NB4 (cell line): ENCODE data around the gene CAB39L.

Source experiments
- MYC ChIP-seq: IDR thresholded peaks from 2 replicates; pipeline ENCODE4 v1.6.1; 2011; ENCODE audit warnings: low read depth, low read length
- POLR2A ChIP-seq: IDR thresholded peaks from 2 replicates; pipeline ENCODE4 v1.6.1; 2011; ENCODE audit warnings: mild to moderate bottlenecking; ENCODE audit not compliant: insufficient read length; ENCODE audit errors: extremely low read depth
- TF ChIP-seq, protein P1 (sequence below): IDR thresholded peaks from one replicate; pipeline ENCODE4 v1.5.1; 2012; ENCODE audit warnings: low read depth, low read length
- TF ChIP-seq, protein P2 (sequence below): IDR thresholded peaks from 2 replicates; pipeline ENCODE4 v1.6.1; 2011; ENCODE audit warnings: low read depth, low read length

DNA sequence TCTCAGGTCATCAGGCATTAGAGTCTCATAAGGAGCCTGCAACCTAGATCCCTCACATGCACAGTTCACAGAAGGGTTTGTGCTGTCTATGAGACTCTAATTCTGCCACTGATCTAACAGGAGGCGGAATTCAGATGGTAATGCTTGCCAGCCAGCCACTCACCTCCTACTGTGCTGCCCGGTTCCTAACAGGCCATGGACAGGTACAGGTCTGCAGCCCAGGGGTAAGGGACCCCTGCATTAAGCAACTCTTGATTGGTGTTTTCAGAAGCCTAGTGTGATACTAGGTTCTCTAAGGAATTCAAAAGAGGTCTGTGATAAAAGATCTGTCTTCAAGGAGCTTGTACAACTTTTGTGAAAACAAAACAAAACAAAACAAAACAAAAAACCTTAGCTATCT lies 31.1 kb downstream of the CAB39L start:
- TF ChIP-seq POLR2A (no peak), MYC (no peak)
- TF ChIP-seq, protein P1, sequence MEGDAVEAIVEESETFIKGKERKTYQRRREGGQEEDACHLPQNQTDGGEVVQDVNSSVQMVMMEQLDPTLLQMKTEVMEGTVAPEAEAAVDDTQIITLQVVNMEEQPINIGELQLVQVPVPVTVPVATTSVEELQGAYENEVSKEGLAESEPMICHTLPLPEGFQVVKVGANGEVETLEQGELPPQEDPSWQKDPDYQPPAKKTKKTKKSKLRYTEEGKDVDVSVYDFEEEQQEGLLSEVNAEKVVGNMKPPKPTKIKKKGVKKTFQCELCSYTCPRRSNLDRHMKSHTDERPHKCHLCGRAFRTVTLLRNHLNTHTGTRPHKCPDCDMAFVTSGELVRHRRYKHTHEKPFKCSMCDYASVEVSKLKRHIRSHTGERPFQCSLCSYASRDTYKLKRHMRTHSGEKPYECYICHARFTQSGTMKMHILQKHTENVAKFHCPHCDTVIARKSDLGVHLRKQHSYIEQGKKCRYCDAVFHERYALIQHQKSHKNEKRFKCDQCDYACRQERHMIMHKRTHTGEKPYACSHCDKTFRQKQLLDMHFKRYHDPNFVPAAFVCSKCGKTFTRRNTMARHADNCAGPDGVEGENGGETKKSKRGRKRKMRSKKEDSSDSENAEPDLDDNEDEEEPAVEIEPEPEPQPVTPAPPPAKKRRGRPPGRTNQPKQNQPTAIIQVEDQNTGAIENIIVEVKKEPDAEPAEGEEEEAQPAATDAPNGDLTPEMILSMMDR, result no peak
- TF ChIP-seq, protein P2, sequence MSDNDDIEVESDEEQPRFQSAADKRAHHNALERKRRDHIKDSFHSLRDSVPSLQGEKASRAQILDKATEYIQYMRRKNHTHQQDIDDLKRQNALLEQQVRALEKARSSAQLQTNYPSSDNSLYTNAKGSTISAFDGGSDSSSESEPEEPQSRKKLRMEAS, result no peak
